ENCODE results near the gene RSPO3. TPM values are rescaled to one million over a fixed set of nuclear protein-coding genes. Genes with fewer than 3 reads are reported as not detected.

RSPO3 gene
- total and polyA plus RNA-seq, 2 of the 4 experiments (the other 2 are of a cell fraction): not detected

DNA sequence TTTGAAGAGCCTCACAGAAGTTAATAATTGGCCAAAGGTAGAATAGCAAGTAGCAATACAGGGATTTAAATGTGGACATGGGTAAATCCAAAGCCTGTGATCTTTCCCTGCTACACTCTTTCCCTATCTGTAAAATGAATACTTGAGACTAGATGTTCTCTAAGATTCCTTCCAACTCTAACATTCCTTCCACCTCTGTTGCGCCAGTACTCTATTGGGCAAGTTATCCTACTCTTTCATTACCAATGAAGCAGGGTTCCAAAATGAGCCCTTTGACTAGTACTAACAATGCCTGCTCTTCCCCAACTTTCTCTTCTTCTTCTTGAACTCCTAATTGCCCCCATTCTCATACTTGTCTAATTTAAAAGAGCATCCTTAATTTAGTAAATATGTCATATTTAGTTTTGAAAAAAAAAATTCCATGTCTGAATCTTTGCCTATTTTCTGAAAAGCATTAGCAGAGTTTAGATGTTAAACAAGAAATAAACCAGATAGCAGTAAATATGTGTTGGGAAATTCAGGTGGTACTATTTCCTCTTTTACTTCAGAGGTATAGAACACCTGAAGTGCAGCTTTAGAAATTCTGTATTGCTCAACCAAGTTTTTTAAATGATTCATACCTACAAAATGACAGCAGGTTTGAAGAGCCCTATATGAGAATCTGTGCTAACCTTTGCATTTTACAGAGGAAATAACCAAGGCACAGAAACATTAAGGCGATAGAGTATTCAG lies 35.1 kb upstream of the RSPO3 start:
- Histone ChIP-seq H2BK120ac (ENCODE audit: low read depth, low read length) (no peak overlapping the region), H3K4ac (ENCODE audit: low read depth, low read length) (no peak overlapping the region), H3K9me1 (ENCODE audit: insufficient read depth, low read length) (no peaks in the 10 kb centered on the region), H3K4me3 (ENCODE audit: insufficient read depth, low read depth, low read length) (no peak overlapping the region), H2BK5ac (ENCODE audit: low read depth, low read length, poor library complexity, severe bottlenecking) (no peak overlapping the region), H3K4me1 (ENCODE audit: control insufficient read depth, insufficient read depth, low read length) (no peaks in the 10 kb centered on the region), H3K56ac (ENCODE audit: extremely low read depth, insufficient read depth, low read length) (no peak overlapping the region), H4K8ac (ENCODE audit: low read depth in 2 of 2, low read length in 2 of 2) (no peak overlapping the region), H4K20me1 (ENCODE audit: insufficient read depth, low read length) (no peaks in the 10 kb centered on the region), H3K18ac (ENCODE audit: low read depth, low read length) (no peak overlapping the region), H3K36me3 (ENCODE audit: control insufficient read depth, insufficient read depth, low read length) (no peaks in the 10 kb centered on the region), H2AFZ (replicated peaks; ENCODE audit: low read length, poor library complexity) (no peak overlapping the region), H3K79me1 (ENCODE audit: low read depth in 1 of 2, low read length in 2 of 2) (no peaks in the 10 kb centered on the region), H4K5ac (ENCODE audit: low read depth, low read length) (no peak overlapping the region), H4K91ac (ENCODE audit: insufficient read depth, low read depth, low read length) (no peak overlapping the region), H3K9me3 (ENCODE audit: control insufficient read depth, insufficient read depth, low read length) (no peaks in the 10 kb centered on the region), H2AK9ac (replicated peaks; ENCODE audit: low read depth, low read length, poor library complexity) (no peak overlapping the region), H3K27me3 (ENCODE audit: control insufficient read depth, insufficient read depth, low read length) (no peaks in the 10 kb centered on the region; the same call in 1 of the 2 replicates), H2BK20ac (ENCODE audit: low read depth, low read length) (no peak overlapping the region), H3K27ac (ENCODE audit: insufficient read depth, low read length) (no peak overlapping the region), H3K23ac (ENCODE audit: low read depth, low read length) (no peak overlapping the region), H3K14ac (replicated peaks; ENCODE audit: low read depth, low read length) (no peak overlapping the region), H3K9ac (ENCODE audit: low read depth, low read length) (no peak overlapping the region), H3K4me2 (ENCODE audit: low read depth, low read length) (no peak overlapping the region), H2BK15ac (ENCODE audit: low read depth, low read length) (no peak overlapping the region), H2AK5ac (ENCODE audit: low read depth, low read length) (no peak overlapping the region)
- CTCF ChIA-PET: no interaction called here
- intact Hi-C loops (cut with micrococcal nuclease) (no loop called here), dilution Hi-C loops (cut with HindIII; ENCODE audit: low sequenced_read_pairs, unreplicated experiment) (no loop called here), in situ Hi-C loops (cut with MboI; ENCODE audit: low sequenced_read_pairs) (no loop called here)
- DNase-seq: no peak
- 71% methylated on average over 1 of the region's 2 CpGs; no CpG with 5 or more reads in 1 of the 2 experiments for WGBS, 2 experiments (ENCODE audit: extremely low coverage in 2 of 2, insufficient read length in 1 of 2)
- TF ChIP-seq CEBPB (IDR thresholded peaks at IDR 0.05; ENCODE audit: low read depth, low read length): no peak
- TF ChIP-seq CHD1 (IDR thresholded peaks at IDR 0.05; ENCODE audit: low read depth, low read length): no peak
- TF ChIP-seq NFE2L2 (IDR thresholded peaks at IDR 0.05; ENCODE audit: low read depth, low read length): no peak
- no peak for TF ChIP-seq POLR2A (IDR thresholded peaks at IDR 0.05; ENCODE audit: low read depth, low read length)
- TF ChIP-seq MAFK (IDR thresholded peaks at IDR 0.05; ENCODE audit: low read depth, low read length): no peak
- TF ChIP-seq MAZ (IDR thresholded peaks at IDR 0.05; ENCODE audit: borderline replicate concordance, low read depth, low read length): no peak
- no peak for TF ChIP-seq RAD21 (IDR thresholded peaks at IDR 0.05; ENCODE audit: low read length)
- TF ChIP-seq SMC3 (IDR thresholded peaks at IDR 0.05; ENCODE audit: low read depth, low read length): no peak
- no peak for TF ChIP-seq FOS (IDR thresholded peaks at IDR 0.05; ENCODE audit: low read depth, low read length)
- no peak for TF ChIP-seq BHLHE40 (IDR thresholded peaks at IDR 0.05; ENCODE audit: low read depth, low read length)
- no peak for TF ChIP-seq RFX5 (IDR thresholded peaks at IDR 0.05; ENCODE audit: low read depth, low read length)
- TF ChIP-seq, protein P1, sequence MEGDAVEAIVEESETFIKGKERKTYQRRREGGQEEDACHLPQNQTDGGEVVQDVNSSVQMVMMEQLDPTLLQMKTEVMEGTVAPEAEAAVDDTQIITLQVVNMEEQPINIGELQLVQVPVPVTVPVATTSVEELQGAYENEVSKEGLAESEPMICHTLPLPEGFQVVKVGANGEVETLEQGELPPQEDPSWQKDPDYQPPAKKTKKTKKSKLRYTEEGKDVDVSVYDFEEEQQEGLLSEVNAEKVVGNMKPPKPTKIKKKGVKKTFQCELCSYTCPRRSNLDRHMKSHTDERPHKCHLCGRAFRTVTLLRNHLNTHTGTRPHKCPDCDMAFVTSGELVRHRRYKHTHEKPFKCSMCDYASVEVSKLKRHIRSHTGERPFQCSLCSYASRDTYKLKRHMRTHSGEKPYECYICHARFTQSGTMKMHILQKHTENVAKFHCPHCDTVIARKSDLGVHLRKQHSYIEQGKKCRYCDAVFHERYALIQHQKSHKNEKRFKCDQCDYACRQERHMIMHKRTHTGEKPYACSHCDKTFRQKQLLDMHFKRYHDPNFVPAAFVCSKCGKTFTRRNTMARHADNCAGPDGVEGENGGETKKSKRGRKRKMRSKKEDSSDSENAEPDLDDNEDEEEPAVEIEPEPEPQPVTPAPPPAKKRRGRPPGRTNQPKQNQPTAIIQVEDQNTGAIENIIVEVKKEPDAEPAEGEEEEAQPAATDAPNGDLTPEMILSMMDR (conservative IDR thresholded peaks at IDR 0.05; ENCODE audit: low read depth, low read length): no peak
- TF ChIP-seq MXI1 (IDR thresholded peaks at IDR 0.05; ENCODE audit: borderline replicate concordance, low read depth, low read length): no peak
- no peak for TF ChIP-seq RCOR1 (IDR thresholded peaks at IDR 0.05; ENCODE audit: insufficient replicate concordance, low read length)
- TF ChIP-seq USF2 (IDR thresholded peaks at IDR 0.05; ENCODE audit: low read depth, low read length): no peak
- TF ChIP-seq ELK1 (IDR thresholded peaks at IDR 0.05; ENCODE audit: borderline replicate concordance, low read depth, low read length): no peak
- POLR2A ChIA-PET (ENCODE audit: unreplicated experiment): interaction anchor here (0.6 kb wide), 2 partner anchors 390 to 540 kb away, joined by 3 to 4 read pairs; no protein-coding TSS in a partner anchor
- no TSS peak for BruUV-seq (replicated peaks)
- ATAC-seq (ENCODE audit: low read depth): no peak

Data from IMR-90 (cell line).